Right ventricle myocardium superior (tissue), 1 donor: ENCODE results near the gene UBE3C. TPM values are rescaled to one million over a fixed set of nuclear protein-coding genes. Genes with fewer than 3 reads are reported as not detected.
"Not testable (repeated sequence)": the region's sequence is repeated elsewhere in the genome, so short reads cannot be mapped to it uniquely, and the experiment has no call there.

Experiments used
- ATAC-seq: fragments of 200-7000 bp; cut with Tn5 transposase; one replicate; pipeline ENCODE4 v1.9.1; 2020; ENCODE audit warnings: mild to moderate bottlenecking; ENCODE audit not compliant: poor library complexity
- DNase-seq: peaks from one replicate; pipeline ENCODE4 v3.0.0-alpha.2; 2020
- intact Hi-C: fragments of 100-400 bp; cut with DNase I; formaldehyde crosslinking; loops from one replicate; pipeline ENCODE4 v1.11.2; 2022
- total RNA-seq: library from RNA; stranded (reverse); fragmentation: NEBNext Ultra II Directional; extraction: Animal tissue kit (Norgen Biotek cat#: 25700); gene quantifications from one replicate; pipeline ENCODE4 v1.2.1, GENCODE V29; 2021
- donor health status: DM: no; HTN: yes; CAD: no; lungs with severe emphysema.

The UBE3C gene
- total RNA-seq, 1 donor from 2014 or later, result 48.7 TPM

GRCh38 chr7:157276731-157277562, 138.2 kb downstream of the UBE3C start:
- intact Hi-C loops, result loop anchor here (10.0 kb wide), 1 partner anchor 312 kb away; no protein-coding TSS in a partner anchor
- no peak for ATAC-seq

DNA sequence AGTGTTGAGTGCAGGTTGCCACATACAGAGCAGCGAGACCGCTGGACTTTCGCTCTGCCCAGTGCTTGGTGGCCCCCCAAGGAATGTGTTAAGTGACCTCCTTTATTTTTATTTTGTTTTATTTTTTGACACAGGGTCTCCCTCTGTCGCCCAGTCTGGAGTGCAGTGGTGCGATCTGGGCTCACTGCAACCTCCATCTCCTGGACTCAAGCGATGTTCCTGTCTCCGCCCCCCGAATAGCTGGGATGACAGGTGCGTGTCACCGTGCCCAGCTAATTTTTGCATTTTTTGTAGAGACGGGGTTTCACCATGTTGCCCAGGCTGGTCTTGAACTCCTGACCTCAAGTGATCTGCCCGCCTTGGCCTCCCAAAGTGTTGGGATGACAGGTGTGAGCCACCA, 138.8 kb downstream of the UBE3C start:
- not testable (repeated sequence) for ATAC-seq
- intact Hi-C loops, result loop anchor here (10.0 kb wide), 1 partner anchor 313 kb away; no protein-coding TSS in a partner anchor
- peak; percentile 35 for DNase-seq

More at GRCh38 chr7:157276731-157277562, 138.2 kb downstream of the UBE3C start:
- DNase-seq, result peak; percentile 61

DNA sequence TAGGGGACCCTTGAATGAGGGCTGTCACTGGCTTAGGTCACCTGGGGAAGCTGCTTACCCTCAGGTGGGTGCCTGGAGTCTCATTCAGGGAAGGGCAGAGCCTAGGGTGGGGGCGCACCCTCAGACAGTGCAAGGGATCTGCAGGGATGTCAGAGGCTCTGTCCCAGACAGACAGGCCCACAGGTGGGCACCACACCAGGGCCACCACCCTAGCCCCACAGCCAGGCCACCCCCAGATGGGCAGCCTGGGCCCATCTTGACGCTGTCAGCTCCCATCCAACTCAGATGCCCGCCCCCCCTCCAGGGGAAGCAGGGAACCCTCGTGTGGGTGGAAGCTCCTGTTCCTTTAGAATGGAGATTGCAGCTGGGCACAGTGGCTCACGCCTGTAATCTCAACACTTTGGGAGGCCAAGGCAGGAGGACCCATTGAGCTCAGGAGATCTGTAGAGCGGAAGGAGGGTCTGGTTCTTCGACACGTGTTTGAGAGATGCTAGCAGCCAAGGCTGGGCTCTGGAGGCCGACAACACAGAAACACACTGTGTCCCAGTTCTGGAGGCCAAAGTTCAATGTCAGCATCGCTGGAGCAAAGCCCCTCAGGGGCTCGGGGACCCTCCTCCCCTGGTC, 139.6 kb downstream of the UBE3C start:
- intact Hi-C loops, result loop anchor here (10.0 kb wide), 1 partner anchor 313 kb away; no protein-coding TSS in a partner anchor
- DNase-seq (peak; percentile 27), ATAC-seq (no peak)

GRCh38 chr7:157278791-157279724, 140.3 kb downstream of the UBE3C start:
- ATAC-seq (peak; percentile 72), DNase-seq (peak; percentile 84)
- intact Hi-C loops, result loop anchor here (10.0 kb wide), 1 partner anchor 314 kb away; no protein-coding TSS in a partner anchor

DNA sequence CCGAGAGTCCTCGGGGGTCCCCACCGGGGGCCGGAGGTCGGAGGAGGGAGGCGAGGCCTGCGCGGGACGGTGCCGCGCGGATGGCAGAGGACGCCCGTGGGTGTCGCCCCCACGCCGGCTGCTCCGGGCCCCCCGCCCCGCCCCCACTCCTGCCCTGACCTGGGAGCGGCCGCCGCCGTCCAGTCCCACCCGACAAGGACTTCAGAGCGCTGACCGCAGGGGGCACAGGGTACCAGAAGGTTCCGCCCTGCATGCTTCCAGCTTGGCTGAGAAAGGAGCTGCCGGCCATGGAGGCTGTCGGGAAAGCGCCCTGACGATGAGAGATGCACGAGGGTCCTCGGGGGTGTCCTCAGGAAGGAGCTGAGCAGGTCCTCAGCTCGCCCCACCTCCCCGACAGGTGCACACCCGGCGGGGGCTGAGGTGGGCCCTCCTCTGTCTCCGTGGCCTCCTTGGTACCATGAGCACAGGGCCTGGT, 141.1 kb downstream of the UBE3C start:
- ATAC-seq, result peak; percentile 45
- intact Hi-C loops, result loop anchor here (10.0 kb wide), 1 partner anchor 315 kb away; no protein-coding TSS in a partner anchor
- DNase-seq, result no peak

DNA sequence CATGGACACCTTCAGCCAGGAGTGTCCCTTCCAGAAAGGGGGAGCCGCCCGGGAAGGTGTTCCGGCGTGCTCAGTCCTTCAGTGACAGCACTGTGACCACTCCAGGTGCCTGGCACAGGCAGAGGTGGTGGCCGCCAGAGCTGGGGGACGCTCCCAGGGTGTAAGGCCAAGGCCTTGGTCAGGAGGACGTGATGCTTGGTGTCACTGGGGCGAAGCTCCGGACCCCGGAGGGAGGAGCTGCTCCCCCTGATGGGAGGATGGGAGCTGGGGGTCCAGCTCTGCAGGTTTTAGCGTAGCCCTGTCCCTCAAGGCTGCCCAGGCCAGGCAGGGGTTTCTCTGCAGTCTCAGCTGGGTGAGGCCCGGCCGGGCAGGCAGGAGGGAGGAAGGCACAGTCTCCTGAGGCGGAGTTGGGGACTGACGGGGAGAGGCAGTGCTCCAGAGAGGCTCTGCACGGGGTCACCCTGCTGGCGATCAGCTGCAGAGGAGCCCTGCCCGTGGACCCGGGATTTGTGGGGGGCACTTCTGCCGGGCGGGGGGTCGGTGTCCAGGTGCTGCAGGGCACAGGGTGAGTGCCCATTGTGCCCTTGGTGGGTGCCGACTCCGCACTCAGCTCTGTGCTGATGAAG, 141.6 kb downstream of the UBE3C start:
- DNase-seq, result peak; percentile 39
- intact Hi-C loops, result no loop called here
- ATAC-seq, result no peak

GRCh38 chr7:157281221-157281998, 142.7 kb downstream of the UBE3C start:
- no peak for ATAC-seq
- DNase-seq, result no peak
- intact Hi-C loops, result no loop called here

- intact Hi-C loops, result no loop called here
- peak; percentile 33 for DNase-seq
- no peak for ATAC-seq
Measured at GRCh38 chr7:157282141-157282801, 143.5 kb downstream of the UBE3C start.

GRCh38 chr7:157284229-157285014, 145.7 kb downstream of the UBE3C start:
- no peak for ATAC-seq
- DNase-seq, result peak; percentile 2
- intact Hi-C loops, result no loop called here

GRCh38 chr7:157291404-157292080, 152.8 kb downstream of the UBE3C start:
- DNase-seq (no peak), ATAC-seq (no peak)
- intact Hi-C loops, result no loop called here

GRCh38 chr7:157292258-157292657, 153.5 kb downstream of the UBE3C start:
- intact Hi-C loops, result no loop called here
- DNase-seq (no peak), ATAC-seq (no peak)

- no peak for DNase-seq
- no peak for ATAC-seq
- intact Hi-C loops, result no loop called here
Measured at GRCh38 chr7:157292770-157293412, 154.2 kb downstream of the UBE3C start.

- ATAC-seq, result no peak
- intact Hi-C loops, result no loop called here
- DNase-seq, result no peak
Measured at GRCh38 chr7:157293413-157293788, 154.7 kb downstream of the UBE3C start.

DNA sequence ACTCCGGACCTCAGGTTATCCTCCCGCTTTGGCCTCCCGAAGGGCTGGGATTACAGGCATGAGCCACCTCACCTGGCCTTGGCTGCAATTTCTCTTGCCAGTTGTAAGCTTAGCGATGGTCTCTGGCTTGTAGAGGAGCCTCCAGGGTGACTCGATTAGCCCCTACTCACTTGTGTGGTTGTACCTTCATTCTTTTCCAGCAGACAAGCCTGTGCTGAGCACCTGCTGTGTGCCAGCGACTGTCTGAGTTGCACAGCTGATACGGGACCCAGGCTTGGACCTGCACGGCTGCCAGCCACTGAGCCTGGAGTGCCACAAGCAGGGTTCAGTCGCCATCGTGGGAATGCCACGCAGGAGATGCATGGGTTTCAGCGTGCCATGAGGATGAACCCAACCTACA, 156.0 kb downstream of the UBE3C start:
- DNase-seq (no peak), ATAC-seq (no peak)
- intact Hi-C loops, result no loop called here

DNA sequence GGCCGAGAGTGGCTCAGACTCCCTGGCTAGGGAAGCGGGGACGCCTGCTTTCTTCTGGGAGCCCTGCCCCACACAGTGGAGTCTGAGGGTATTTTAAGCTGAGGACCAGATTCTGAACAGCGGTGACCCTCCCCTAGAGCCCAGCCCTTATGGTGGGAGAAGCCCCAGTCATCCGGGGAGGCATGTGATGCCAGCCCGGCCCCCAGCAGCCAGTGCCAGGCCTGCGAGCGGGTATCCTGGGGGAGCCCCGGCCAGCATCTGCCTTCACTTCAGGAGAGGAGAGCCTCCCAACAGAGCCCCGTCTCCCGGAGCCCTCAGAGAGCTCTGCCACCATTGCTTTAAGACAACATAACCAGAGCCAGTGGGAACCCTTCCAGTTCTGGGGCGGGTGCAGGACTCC, 156.6 kb downstream of the UBE3C start:
- ATAC-seq, result no peak
- intact Hi-C loops, result no loop called here
- DNase-seq, result no peak
